HUES64 (cell line): ENCODE results near the gene EPHB2.
"Not testable (repeated sequence)": the region's sequence is repeated elsewhere in the genome, so short reads cannot be mapped to it uniquely, and the experiment has no call there.

Source experiments
- H3K27ac ChIP-seq: 2 replicates; pipeline ENCODE4 v1.7.0; 2013; ENCODE audit warnings: low read depth, low read length, inconsistent platforms
- H3K27me3 ChIP-seq: 2 replicates; pipeline ENCODE4 v1.6.1; 2013; ENCODE audit warnings: mild to moderate bottlenecking, low read length; ENCODE audit not compliant: insufficient read depth
- H3K36me3 ChIP-seq: 2 replicates; pipeline ENCODE4 v1.6.1; 2013; ENCODE audit warnings: mild to moderate bottlenecking, low read length; ENCODE audit not compliant: insufficient read depth
- H3K4me1 ChIP-seq: 2 replicates; pipeline ENCODE4 v1.6.1; 2013; ENCODE audit warnings: mild to moderate bottlenecking, low read length, moderate library complexity; ENCODE audit not compliant: insufficient read depth
- H3K4me3 ChIP-seq: 2 replicates; pipeline ENCODE4 v1.5.1; 2013; ENCODE audit warnings: mild to moderate bottlenecking, low read length, moderate library complexity
- H3K9ac ChIP-seq: 2 replicates; pipeline ENCODE4 v1.6.1; 2013; ENCODE audit warnings: mild to moderate bottlenecking, low read depth, low read length
- H3K9me3 ChIP-seq: 2 replicates; pipeline ENCODE4 v1.6.1; 2013; ENCODE audit warnings: low read depth, low read length; ENCODE audit not compliant: insufficient read depth
- WGBS: fragments of 150-250, 120-280 bp; methylation state at CpG from one replicate; pipeline ENCODE4 v1.1.7; 2013; ENCODE audit warnings: missing lambda C conversion rate; 5-methylcytosine and 5-hydroxymethylcytosine counted together

EPHB2 gene

DNA sequence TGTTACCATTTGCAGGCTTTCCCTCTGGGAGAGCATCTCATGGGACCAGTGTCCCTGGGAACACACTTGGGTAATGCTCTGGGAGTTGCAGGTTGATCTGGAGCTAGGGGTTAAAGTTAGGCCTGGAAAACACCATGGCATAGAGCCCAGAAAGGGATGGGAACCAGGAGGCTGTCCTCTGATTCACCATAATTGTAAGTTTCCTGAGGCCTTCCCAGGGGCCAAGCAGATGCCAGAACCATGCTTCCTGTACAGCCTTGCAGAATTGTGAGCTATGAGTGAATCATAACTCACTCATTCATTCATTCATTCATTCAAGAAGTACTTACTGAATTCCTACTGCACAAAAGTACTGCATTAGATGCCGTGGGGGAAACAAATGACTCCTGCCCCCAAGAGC lies 212.0 kb downstream of the EPHB2 start:
- no peaks in the 10 kb centered on the region for H3K4me1 ChIP-seq
- H3K9ac ChIP-seq: no peak overlapping the region
- H3K36me3 ChIP-seq: no peaks in the 10 kb centered on the region
- H3K27me3 ChIP-seq: no peaks in the 10 kb centered on the region
- no peak overlapping the region for H3K4me3 ChIP-seq
- 94% methylated on average over 1 of the region's 1 CpG for WGBS
- H3K9me3 ChIP-seq: no peaks in the 10 kb centered on the region
- H3K27ac ChIP-seq: no peak overlapping the region

DNA sequence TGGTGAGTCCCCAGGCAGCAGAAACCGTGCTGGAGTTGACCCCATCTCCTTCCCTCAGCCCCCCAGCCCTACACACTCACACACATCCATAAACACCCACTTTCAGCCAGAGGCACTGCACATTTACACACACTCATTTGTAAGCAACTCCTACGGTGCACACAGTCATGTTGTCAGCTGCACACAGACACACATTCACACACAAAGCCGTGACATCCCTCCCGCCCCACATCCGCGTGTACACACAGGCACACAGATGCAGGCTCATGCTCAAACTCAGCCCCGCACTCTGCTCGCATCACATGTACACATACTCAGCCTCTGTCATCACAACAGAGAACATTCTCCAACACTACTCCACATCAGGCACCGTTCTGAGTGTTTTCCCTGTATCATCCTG lies 214.5 kb downstream of the EPHB2 start:
- Histone ChIP-seq H3K27ac (no peak overlapping the region), H3K27me3 (no peaks in the 10 kb centered on the region), H3K9ac (no peak overlapping the region), H3K36me3 (no peaks in the 10 kb centered on the region), H3K4me1 (no peaks in the 10 kb centered on the region), H3K9me3 (no peaks in the 10 kb centered on the region), H3K4me3 (no peak overlapping the region)
- WGBS: 95% methylated on average over 9 of the region's 9 CpGs

DNA sequence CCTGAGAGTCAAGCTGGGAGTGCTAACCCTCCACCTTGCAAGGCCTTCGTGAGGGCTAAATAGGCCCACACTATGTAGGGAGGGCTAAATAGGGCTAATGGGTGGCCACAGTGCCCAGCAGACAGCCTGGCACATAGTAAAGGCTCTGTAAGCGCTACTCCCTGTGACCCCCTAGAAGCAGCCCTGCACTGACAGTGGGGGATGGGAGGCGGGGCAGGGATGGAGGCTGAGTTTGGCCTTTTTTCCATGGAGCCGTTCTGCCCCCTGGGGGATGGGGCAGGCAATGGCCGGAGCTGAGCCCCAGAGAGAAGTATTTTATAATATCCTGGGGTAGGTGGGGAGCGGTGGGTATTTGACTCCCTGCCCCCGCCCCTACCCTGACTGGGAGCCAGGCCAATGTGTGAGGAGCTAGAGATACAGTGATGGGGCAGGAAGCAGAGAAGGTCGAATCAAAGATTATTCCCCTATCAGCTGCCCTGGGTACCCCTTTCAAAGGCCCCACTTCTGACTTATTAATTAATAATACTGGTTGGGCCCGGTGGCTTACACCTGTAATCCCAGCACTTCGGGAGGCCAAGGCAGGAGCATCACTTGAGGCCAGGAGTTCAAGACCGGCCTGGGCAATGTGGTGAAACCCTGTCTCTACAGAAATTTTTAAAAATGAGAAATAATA lies 219.7 kb downstream of the EPHB2 start:
- H3K27ac ChIP-seq: no peak overlapping the region
- no peak overlapping the region for H3K9ac ChIP-seq
- 54% methylated on average over 10 of the region's 11 CpGs for WGBS
- no peak overlapping the region for H3K4me3 ChIP-seq
- no peaks in the 10 kb centered on the region for H3K27me3 ChIP-seq
- no peaks in the 10 kb centered on the region for H3K9me3 ChIP-seq
- H3K4me1 ChIP-seq: no peaks in the 10 kb centered on the region
- H3K36me3 ChIP-seq: no peaks in the 10 kb centered on the region

DNA sequence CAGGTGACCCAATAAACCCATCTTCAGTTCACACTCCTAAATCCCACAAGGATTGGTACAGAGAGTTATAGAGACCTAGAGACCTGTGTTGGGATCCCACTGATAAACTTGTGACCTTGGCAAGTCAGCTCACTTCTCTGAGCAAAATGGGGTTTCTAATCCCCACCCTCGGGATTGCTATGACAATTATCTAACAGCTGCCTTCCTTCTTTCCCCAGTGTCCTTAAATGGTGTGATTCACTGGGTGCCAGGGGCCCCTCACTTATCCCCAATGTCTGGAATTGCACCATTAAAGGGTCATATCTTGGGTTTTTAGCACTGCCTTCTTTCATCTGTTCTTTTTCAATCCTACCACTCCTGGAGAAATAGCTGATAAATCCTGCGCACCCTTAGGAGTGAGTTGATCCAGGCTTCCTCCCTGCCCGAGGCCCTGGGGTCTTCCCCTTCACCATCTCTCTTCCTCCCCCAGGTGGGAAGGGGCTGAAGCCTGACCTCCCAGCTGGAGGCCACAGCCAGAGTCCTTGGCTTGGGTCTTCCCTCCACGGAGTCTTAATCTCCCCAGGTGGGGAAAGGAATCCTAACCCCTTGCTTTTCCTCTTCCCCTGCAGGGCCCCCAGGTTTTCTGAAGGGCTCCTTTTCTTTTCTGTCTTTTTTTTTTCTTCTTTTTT lies 222.3 kb downstream of the EPHB2 start:
- Histone ChIP-seq H3K9ac (no peak overlapping the region), H3K27ac (no peak overlapping the region), H3K4me3 (no peak overlapping the region), H3K27me3 (no peaks in the 10 kb centered on the region), H3K36me3 (no peaks in the 10 kb centered on the region), H3K4me1 (no peaks in the 10 kb centered on the region), H3K9me3 (0 out of 2 replicates have a peak, but pooled peaks cover 4% of the 10 kb centered on the region)
- WGBS: 68% methylated on average over 4 of the region's 4 CpGs

DNA sequence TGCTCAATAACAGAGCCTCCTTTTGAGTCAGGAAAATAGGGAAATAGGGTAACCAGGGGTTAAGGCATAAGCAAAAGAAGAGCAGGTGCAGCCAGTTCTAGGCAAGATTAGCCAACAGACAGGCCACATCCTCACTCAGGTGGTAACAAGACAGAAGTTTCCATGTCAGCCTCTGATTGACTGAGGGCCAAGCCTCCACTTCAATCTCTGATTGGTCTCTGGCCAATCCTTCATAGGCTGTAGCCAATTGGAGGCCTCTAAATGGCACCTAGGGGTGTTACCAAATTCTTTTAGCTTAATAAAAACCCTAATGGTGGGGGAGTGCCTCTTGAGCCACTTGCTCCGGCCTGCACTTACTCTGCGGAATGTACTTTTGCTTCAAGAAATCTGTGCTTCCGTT lies 224.8 kb downstream of the EPHB2 start:
- Histone ChIP-seq H3K9me3 (peaks cover 4% of the 10 kb centered on the region; the same call in 1 of the 2 replicates), H3K4me3 (no peak overlapping the region), H3K36me3 (no peaks in the 10 kb centered on the region), H3K4me1 (no peaks in the 10 kb centered on the region), H3K27ac (no peak overlapping the region), H3K9ac (no peak overlapping the region), H3K27me3 (no peaks in the 10 kb centered on the region)
- 99% methylated on average over 3 of the region's 3 CpGs for WGBS

DNA sequence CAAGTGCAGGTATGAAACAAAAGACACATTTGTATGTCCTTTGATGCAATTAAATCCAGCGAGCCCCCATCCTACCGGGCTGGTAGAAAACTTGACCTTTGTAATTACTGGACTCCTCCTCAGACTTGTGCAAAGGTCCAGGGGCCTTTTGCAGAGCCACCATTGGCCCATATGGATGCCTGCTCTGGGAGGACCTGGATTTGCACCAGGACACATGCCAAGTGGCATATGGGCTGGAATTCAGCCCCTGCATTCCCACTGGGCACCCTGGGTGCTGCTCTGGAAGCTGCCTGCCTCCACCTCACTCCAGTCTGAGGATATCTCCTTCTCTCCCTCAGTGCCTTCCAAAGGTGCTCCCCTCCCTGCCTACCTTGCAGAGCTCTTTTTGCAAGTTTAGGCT lies 226.0 kb downstream of the EPHB2 start:
- 46% methylated on average over 2 of the region's 2 CpGs for WGBS
- H3K4me1 ChIP-seq: no peaks in the 10 kb centered on the region
- H3K27me3 ChIP-seq: no peaks in the 10 kb centered on the region
- H3K27ac ChIP-seq: no peak overlapping the region
- H3K9me3 ChIP-seq: peaks cover 4% of the 10 kb centered on the region; the same call in 1 of the 2 replicates
- H3K36me3 ChIP-seq: no peaks in the 10 kb centered on the region
- H3K4me3 ChIP-seq: no peak overlapping the region
- H3K9ac ChIP-seq: no peak overlapping the region

DNA sequence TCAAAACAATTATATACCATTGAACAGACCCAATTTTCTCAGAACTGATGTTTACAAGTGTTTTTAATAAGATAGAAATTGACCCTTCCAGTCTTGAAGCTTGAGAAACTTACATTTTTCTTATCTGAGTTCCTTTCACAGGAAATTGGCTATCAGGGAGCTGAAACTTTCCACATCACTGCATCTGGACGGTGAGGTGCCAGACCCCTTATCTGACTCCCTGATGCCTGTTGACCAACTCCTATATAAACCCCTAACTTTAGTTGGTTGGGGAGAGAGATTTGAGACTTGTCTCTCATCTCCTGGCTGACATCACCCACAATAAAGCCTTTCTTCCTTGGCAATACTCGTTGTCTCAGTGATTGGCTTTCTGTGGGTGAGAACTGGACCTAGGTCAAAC lies 230.6 kb downstream of the EPHB2 start:
- Histone ChIP-seq H3K4me3 (no peak overlapping the region), H3K36me3 (no peaks in the 10 kb centered on the region), H3K9ac (no peak overlapping the region), H3K4me1 (no peaks in the 10 kb centered on the region), H3K27me3 (no peaks in the 10 kb centered on the region), H3K27ac (no peak overlapping the region), H3K9me3 (no peaks in the 10 kb centered on the region; the same call in 1 of the 2 replicates)
- 82% methylated on average over 2 of the region's 2 CpGs for WGBS

DNA sequence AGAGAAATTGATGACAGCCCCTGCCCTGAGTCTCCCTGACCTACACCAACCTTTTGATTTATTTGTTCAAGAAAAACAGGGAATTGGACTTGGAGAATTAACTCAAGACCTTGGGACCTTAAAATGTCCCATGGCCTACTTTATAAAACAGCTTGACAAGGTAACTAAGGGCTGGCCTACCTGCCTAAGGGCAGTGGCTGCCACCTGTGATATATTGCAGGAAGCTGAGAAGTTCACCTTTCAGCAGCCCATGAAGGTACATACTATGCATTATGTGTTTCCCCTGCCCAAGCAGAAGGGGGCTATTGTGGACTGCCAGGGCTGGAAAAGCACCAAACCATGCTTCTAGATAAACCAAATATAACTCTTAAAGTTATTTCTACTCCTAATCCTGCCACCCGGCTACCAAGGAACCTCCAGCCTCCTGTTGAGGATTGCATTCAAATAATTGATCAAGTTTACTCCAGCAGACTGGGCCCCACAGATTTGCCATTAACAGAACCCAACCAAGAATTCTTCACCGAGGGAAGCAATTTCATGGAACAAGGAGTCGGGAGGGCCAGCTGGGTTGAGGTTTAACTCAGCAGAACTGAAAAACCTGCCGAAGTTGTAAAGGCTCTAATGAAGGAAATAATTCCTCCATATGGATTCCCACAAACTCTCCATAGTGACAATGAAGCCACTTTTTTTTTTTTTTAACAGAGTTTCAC lies 233.9 kb downstream of the EPHB2 start:
- H3K4me3 ChIP-seq: no peak overlapping the region
- no peaks in the 10 kb centered on the region for H3K4me1 ChIP-seq
- no peak overlapping the region for H3K27ac ChIP-seq
- H3K27me3 ChIP-seq: no peaks in the 10 kb centered on the region
- H3K9me3 ChIP-seq: no peaks in the 10 kb centered on the region; the same call in 1 of the 2 replicates
- 91% methylated on average over 4 of the region's 4 CpGs for WGBS
- no peak overlapping the region for H3K9ac ChIP-seq
- no peaks in the 10 kb centered on the region for H3K36me3 ChIP-seq

DNA sequence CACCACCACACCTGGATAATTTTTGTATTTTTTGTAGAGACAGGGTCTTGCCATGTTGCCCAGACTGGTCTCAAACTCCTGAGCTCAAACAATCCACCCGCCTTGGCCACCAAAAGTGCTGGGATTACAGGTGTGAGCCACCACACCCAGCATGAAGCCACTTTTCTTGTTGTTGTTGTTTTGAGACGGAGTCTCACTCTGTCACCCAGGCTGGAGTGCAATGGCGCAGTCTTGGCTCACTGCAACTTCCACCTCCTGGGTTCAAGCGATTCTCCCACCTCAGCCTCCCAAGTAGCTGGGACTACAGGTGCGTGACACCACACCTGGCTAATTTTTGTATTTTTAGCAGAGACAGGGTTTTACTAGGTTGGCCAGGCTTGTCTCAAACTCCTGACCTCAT lies 234.5 kb downstream of the EPHB2 start:
- H3K9me3 ChIP-seq, H3K4me1 ChIP-seq, H3K4me3 ChIP-seq, H3K9ac ChIP-seq, H3K27ac ChIP-seq, H3K27me3 ChIP-seq, H3K36me3 ChIP-seq: not testable (repeated sequence)
- 95% methylated on average over 5 of the region's 5 CpGs for WGBS

DNA sequence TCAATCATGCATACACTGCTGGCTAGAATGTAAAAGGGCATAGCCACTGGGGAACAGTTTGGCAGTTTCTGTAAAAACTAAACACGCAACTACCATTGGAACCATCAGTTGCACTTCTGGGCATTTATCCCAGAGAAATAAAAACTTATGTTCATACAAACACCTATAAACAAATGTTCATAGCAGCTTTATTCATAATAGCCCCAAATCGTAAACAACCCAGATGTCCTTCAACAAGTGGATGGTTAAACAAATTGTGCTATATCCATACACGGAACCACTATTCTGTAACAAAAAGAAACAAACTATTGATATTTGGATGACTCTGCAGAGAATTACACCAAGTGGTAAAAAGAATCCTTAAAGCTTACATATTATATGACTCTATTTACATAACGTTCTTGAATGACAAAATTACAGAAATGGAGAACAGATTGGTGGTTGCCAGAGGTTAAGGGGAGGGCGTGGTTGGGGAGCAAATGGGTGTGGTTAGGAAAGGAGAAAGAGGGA lies 239.2 kb downstream of the EPHB2 start:
- no peak overlapping the region for H3K4me3 ChIP-seq
- H3K36me3 ChIP-seq: no peaks in the 10 kb centered on the region
- H3K9ac ChIP-seq: no peak overlapping the region
- H3K4me1 ChIP-seq: no peaks in the 10 kb centered on the region
- peaks cover 37% of the 10 kb centered on the region for H3K27me3 ChIP-seq
- WGBS: 96% methylated on average over 5 of the region's 5 CpGs
- H3K27ac ChIP-seq: no peak overlapping the region
- no peaks in the 10 kb centered on the region for H3K9me3 ChIP-seq

DNA sequence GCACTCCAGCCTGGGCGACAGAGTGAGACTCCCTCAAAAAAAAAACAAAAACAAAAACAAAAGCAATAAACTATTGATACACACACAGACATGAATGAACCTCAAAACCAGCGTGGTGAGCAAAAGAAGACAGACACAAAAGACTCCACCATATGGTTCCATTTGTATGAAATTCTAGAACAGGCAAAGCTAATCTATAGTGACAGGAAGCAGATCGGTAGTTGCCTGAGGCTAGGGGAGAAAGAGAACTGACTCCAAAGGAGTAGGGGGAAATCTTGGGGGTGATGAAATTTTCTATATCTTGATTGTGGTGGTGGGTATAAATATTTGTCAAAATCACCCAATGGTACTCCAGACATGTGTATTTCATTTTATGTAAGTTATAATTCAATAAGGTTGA lies 241.2 kb downstream of the EPHB2 start:
- H3K36me3 ChIP-seq: no peaks in the 10 kb centered on the region
- 92% methylated on average over 3 of the region's 3 CpGs for WGBS
- H3K9ac ChIP-seq: no peak overlapping the region
- no peak overlapping the region for H3K4me3 ChIP-seq
- no peaks in the 10 kb centered on the region for H3K9me3 ChIP-seq
- H3K27ac ChIP-seq: no peak overlapping the region
- no peaks in the 10 kb centered on the region for H3K4me1 ChIP-seq
- H3K27me3 ChIP-seq: peaks cover 43% of the 10 kb centered on the region
